Right renal pelvis (tissue), 4 donors: ENCODE data around the gene LRRC10B. TPM values are rescaled to one million over a fixed set of nuclear protein-coding genes. Genes with fewer than 3 reads are reported as not detected.

Source experiments
- DNase-seq, 4 donors: peaks; one replicate each; pipeline ENCODE4 v3.0.0-alpha.2; 2013; ENCODE audit warnings: low read depth in 4 of 4, low spot score in 3 of 4, missing footprints in 1 of 4
- polyA plus RNA-seq, 4 donors: library from polyadenylated mRNA; unstranded; fragments of 120-200 nt; gene quantifications; one replicate each; pipeline ENCODE4 v1.2.1, GENCODE V29; 2013; ENCODE audit not compliant: insufficient read length in 4 of 4

LRRC10B gene
- polyA plus RNA-seq, 4 donors: 1.0 to 5.3 (median 1.4) TPM

- no peak for DNase-seq
These were observed 34.2 kb downstream of the LRRC10B start for GRCh38 chr11:61542705-61543104.

- DNase-seq: no peak
These were observed 35.2 kb downstream of the LRRC10B start for GRCh38 chr11:61543606-61544306.

GRCh38 chr11:61544466-61544865 is 35.9 kb downstream of the LRRC10B start:
- DNase-seq: no peak

- no peak for DNase-seq
These were observed 36.8 kb downstream of the LRRC10B start for GRCh38 chr11:61545341-61545740.

GRCh38 chr11:61545921-61546320 is 37.4 kb downstream of the LRRC10B start:
- DNase-seq: no peak

- no peak for DNase-seq
These were observed 38.1 kb downstream of the LRRC10B start for GRCh38 chr11:61546663-61547062.

GRCh38 chr11:61547246-61547645 is 38.7 kb downstream of the LRRC10B start:
- no peak for DNase-seq

- DNase-seq: no peak
These were observed 40.6 kb downstream of the LRRC10B start for GRCh38 chr11:61549177-61549576.

- DNase-seq: no peak
These were observed 41.4 kb downstream of the LRRC10B start for GRCh38 chr11:61549662-61550568.

- no peak for DNase-seq
These were observed 42.2 kb downstream of the LRRC10B start for GRCh38 chr11:61550665-61551227.

GRCh38 chr11:61551634-61552033 is 43.1 kb downstream of the LRRC10B start:
- DNase-seq: no peak

- DNase-seq: no peak
These were observed 43.6 kb downstream of the LRRC10B start for GRCh38 chr11:61552108-61552635.

GRCh38 chr11:61553373-61554171 is 45.0 kb downstream of the LRRC10B start:
- DNase-seq: no peak

GRCh38 chr11:61554172-61554988 is 45.8 kb downstream of the LRRC10B start:
- no peak for DNase-seq

- no peak for DNase-seq
These were observed 46.8 kb downstream of the LRRC10B start for GRCh38 chr11:61555051-61555969.

GRCh38 chr11:61555978-61556377 is 47.4 kb downstream of the LRRC10B start:
- no peak for DNase-seq

GRCh38 chr11:61556621-61557020 is 48.1 kb downstream of the LRRC10B start:
- DNase-seq: no peak
